Measurements from ENCODE around the gene PCBP3. TPM values are rescaled to one million over a fixed set of nuclear protein-coding genes. Genes with fewer than 3 reads are reported as not detected.

The PCBP3 gene
- total RNA-seq, 1 donor: 1.1 TPM

- no peak for DNase-seq (ENCODE audit: insufficient read length, low spot score, missing footprints)
Observed at GRCh38 chr21:45828580-45829570, 185.3 kb downstream of the PCBP3 start.

GRCh38 chr21:45829668-45830067, 186.1 kb downstream of the PCBP3 start:
- Histone ChIP-seq H3K4me2 (ENCODE audit: insufficient read depth, low read length) (no peak overlapping the region), H2AFZ (ENCODE audit: low read length) (no peak overlapping the region), H3K36me3 (ENCODE audit: insufficient read depth, low read length) (no peaks in the 10 kb centered on the region), H3K27me3 (ENCODE audit: insufficient read depth, low read length) (peaks cover 20% of the 10 kb centered on the region), H4K20me1 (ENCODE audit: insufficient read depth, low read length) (no peaks in the 10 kb centered on the region), H3K4me1 (ENCODE audit: insufficient read depth, low read length) (no peaks in the 10 kb centered on the region), H3K27ac (ENCODE audit: low read depth, low read length) (no peak overlapping the region), H3K9me3 (ENCODE audit: low read depth, low read length) (no peaks in the 10 kb centered on the region), H3K79me2 (ENCODE audit: insufficient read depth, low read length) (no peaks in the 10 kb centered on the region), H3K4me3 (ENCODE audit: insufficient read depth, low read length) (no peak overlapping the region)
- no peak for TF ChIP-seq CTCF (IDR thresholded peaks at IDR 0.05; ENCODE audit: extremely low read depth, low read depth, low read length)
- no peak for DNase-seq (ENCODE audit: insufficient read length, low spot score, missing footprints)

More at GRCh38 chr21:45828580-45829570, 185.3 kb downstream of the PCBP3 start:
- H3K4me2 ChIP-seq (ENCODE audit: insufficient read depth, low read length): no peak overlapping the region
- no peaks in the 10 kb centered on the region for H3K4me1 ChIP-seq (ENCODE audit: insufficient read depth, low read length)
- H3K27me3 ChIP-seq (ENCODE audit: insufficient read depth, low read length): peaks cover 24% of the 10 kb centered on the region
- no peak overlapping the region for H3K27ac ChIP-seq (ENCODE audit: low read depth, low read length)
- no peak overlapping the region for H3K4me3 ChIP-seq (ENCODE audit: insufficient read depth, low read length)
- H4K20me1 ChIP-seq (ENCODE audit: insufficient read depth, low read length): no peaks in the 10 kb centered on the region
- no peaks in the 10 kb centered on the region for H3K36me3 ChIP-seq (ENCODE audit: insufficient read depth, low read length)
- no peaks in the 10 kb centered on the region for H3K79me2 ChIP-seq (ENCODE audit: insufficient read depth, low read length)
- no peak overlapping the region for H2AFZ ChIP-seq (ENCODE audit: low read length)
- no peak for TF ChIP-seq CTCF (IDR thresholded peaks at IDR 0.05; ENCODE audit: extremely low read depth, low read depth, low read length)
- no peaks in the 10 kb centered on the region for H3K9me3 ChIP-seq (ENCODE audit: low read depth, low read length)

GRCh38 chr21:45830221-45830640, 186.7 kb downstream of the PCBP3 start:
- no peak overlapping the region for H2AFZ ChIP-seq (ENCODE audit: low read length)
- H3K4me3 ChIP-seq (ENCODE audit: insufficient read depth, low read length): no peak overlapping the region
- H3K9me3 ChIP-seq (ENCODE audit: low read depth, low read length): no peaks in the 10 kb centered on the region
- no peak overlapping the region for H3K4me2 ChIP-seq (ENCODE audit: insufficient read depth, low read length)
- H3K27ac ChIP-seq (ENCODE audit: low read depth, low read length): no peak overlapping the region
- no peaks in the 10 kb centered on the region for H4K20me1 ChIP-seq (ENCODE audit: insufficient read depth, low read length)
- H3K36me3 ChIP-seq (ENCODE audit: insufficient read depth, low read length): no peaks in the 10 kb centered on the region
- no peak for TF ChIP-seq CTCF (IDR thresholded peaks at IDR 0.05; ENCODE audit: extremely low read depth, low read depth, low read length)
- H3K4me1 ChIP-seq (ENCODE audit: insufficient read depth, low read length): no peaks in the 10 kb centered on the region
- H3K79me2 ChIP-seq (ENCODE audit: insufficient read depth, low read length): no peaks in the 10 kb centered on the region
- DNase-seq (ENCODE audit: insufficient read length, low spot score, missing footprints): no peak
- H3K27me3 ChIP-seq (ENCODE audit: insufficient read depth, low read length): peaks cover 15% of the 10 kb centered on the region

- TF ChIP-seq CTCF (IDR thresholded peaks at IDR 0.05; ENCODE audit: extremely low read depth, low read depth, low read length): no peak
- Histone ChIP-seq H3K27ac (ENCODE audit: low read depth, low read length) (no peak overlapping the region), H3K4me3 (ENCODE audit: insufficient read depth, low read length) (no peak overlapping the region), H3K4me1 (ENCODE audit: insufficient read depth, low read length) (no peaks in the 10 kb centered on the region), H3K27me3 (ENCODE audit: insufficient read depth, low read length) (peaks cover 9% of the 10 kb centered on the region), H3K79me2 (ENCODE audit: insufficient read depth, low read length) (no peaks in the 10 kb centered on the region), H3K4me2 (ENCODE audit: insufficient read depth, low read length) (no peak overlapping the region), H2AFZ (ENCODE audit: low read length) (no peak overlapping the region), H4K20me1 (ENCODE audit: insufficient read depth, low read length) (no peaks in the 10 kb centered on the region), H3K9me3 (ENCODE audit: low read depth, low read length) (no peaks in the 10 kb centered on the region), H3K36me3 (ENCODE audit: insufficient read depth, low read length) (no peaks in the 10 kb centered on the region)
- no peak for DNase-seq (ENCODE audit: insufficient read length, low spot score, missing footprints)
Observed at GRCh38 chr21:45830720-45831366, 187.3 kb downstream of the PCBP3 start.
